Measurements from ENCODE around the gene TBCB. TPM values are rescaled to one million over a fixed set of nuclear protein-coding genes. Genes with fewer than 3 reads are reported as not detected.

The TBCB gene
- total RNA-seq, 4 donors from 2014 or later = 57.2 to 143 (median 104) TPM

DNA sequence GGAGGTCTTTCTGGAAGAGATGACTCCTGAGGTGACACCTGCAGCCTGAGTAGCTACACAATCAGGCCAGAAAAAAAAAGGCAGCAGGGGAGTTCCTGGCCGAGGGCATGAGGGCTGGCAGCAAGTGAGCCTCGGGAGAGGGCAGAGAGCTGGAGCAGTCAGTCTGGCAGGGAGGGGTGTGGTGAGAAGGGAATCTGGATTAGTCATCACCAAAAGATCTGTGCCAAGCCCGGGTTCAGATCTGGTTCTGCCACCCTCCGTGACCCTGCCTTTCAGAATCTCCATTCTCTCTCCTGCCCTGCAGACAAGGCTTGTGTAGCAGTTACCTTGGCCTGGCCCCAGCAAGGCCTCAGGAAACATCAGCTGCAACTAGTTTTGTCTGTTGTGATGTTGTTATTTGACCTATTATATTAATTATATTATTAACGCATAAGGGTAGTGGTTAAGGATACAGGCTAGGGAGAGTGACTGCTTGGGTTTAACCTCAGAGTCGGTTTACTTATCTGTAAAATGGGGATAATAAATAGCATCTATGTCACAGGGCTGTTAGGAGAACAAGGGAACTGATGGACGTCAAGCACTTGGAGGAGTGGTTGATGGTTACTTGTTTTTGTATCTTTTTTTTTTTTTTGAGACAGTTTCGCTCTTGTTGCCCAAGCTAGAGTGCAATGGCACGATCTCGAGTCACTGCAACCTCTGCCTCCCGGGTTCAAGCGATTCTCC, 21.9 kb downstream of the TBCB start:
- Histone ChIP-seq H3K9me3 (no peaks in the 10 kb centered on the region), H3K4me3 (replicated peaks in 1 of 3) (no peak overlapping the region), H3K27ac (peak overlapping the region; percentile 49 to 76 (median 64)), H3K27me3 (no peaks in the 10 kb centered on the region), H3K36me3 (peaks cover 0 to 4% of the 10 kb centered on the region in 2 donors), H3K4me1 (peaks cover 5 to 27% of the 10 kb centered on the region in 2 donors)
- TF ChIP-seq POLR2A (IDR thresholded peaks at IDR 0.05) = no peak
- TF ChIP-seq, protein P1, sequence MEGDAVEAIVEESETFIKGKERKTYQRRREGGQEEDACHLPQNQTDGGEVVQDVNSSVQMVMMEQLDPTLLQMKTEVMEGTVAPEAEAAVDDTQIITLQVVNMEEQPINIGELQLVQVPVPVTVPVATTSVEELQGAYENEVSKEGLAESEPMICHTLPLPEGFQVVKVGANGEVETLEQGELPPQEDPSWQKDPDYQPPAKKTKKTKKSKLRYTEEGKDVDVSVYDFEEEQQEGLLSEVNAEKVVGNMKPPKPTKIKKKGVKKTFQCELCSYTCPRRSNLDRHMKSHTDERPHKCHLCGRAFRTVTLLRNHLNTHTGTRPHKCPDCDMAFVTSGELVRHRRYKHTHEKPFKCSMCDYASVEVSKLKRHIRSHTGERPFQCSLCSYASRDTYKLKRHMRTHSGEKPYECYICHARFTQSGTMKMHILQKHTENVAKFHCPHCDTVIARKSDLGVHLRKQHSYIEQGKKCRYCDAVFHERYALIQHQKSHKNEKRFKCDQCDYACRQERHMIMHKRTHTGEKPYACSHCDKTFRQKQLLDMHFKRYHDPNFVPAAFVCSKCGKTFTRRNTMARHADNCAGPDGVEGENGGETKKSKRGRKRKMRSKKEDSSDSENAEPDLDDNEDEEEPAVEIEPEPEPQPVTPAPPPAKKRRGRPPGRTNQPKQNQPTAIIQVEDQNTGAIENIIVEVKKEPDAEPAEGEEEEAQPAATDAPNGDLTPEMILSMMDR (IDR thresholded peaks at IDR 0.05) = no peak
- WGBS, 2 donors = 59 to 62% methylated on average over 12 of the region's 12 CpGs
- intact Hi-C loops (cut with DNase I) = no loop called here
- DNase-seq = peak; percentile 89 to 90

DNA sequence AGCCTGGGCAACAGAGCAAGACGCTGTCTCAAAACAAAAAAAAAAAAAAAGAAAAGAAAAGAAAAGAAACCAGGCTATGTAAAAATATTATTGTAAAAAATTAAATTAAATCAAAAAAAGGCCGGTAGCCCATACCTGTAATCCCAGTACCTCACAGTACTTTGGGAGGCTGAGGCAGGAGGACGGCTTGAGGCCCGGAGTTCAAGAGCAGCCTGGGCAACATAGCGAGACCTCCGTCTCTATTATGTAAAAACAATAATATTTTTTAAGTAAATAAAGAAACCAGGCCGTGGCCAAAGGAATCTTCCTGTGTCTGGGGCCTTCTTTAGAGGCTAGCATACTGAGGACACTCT, 23.8 kb downstream of the TBCB start:
- Histone ChIP-seq H3K36me3 (peaks cover 12 to 18% of the 10 kb centered on the region in 2 donors), H3K4me3 (replicated peaks in 1 of 3) (peak overlapping the region in 2 of 3 donors; percentile 68 to 85), H3K9me3 (no peaks in the 10 kb centered on the region), H3K27me3 (no peaks in the 10 kb centered on the region), H3K27ac (peak overlapping the region; percentile 91 to 97 (median 96)), H3K4me1 (peaks cover 5 to 26% of the 10 kb centered on the region in 2 donors)
- TF ChIP-seq POLR2A (IDR thresholded peaks at IDR 0.05) = no peak
- TF ChIP-seq, protein P1 (IDR thresholded peaks at IDR 0.05) = no peak
- DNase-seq = no peak
- intact Hi-C loops (cut with DNase I) = no loop called here
- 66 to 68% methylated on average over 7 of the region's 7 CpGs for WGBS, 2 donors

DNA sequence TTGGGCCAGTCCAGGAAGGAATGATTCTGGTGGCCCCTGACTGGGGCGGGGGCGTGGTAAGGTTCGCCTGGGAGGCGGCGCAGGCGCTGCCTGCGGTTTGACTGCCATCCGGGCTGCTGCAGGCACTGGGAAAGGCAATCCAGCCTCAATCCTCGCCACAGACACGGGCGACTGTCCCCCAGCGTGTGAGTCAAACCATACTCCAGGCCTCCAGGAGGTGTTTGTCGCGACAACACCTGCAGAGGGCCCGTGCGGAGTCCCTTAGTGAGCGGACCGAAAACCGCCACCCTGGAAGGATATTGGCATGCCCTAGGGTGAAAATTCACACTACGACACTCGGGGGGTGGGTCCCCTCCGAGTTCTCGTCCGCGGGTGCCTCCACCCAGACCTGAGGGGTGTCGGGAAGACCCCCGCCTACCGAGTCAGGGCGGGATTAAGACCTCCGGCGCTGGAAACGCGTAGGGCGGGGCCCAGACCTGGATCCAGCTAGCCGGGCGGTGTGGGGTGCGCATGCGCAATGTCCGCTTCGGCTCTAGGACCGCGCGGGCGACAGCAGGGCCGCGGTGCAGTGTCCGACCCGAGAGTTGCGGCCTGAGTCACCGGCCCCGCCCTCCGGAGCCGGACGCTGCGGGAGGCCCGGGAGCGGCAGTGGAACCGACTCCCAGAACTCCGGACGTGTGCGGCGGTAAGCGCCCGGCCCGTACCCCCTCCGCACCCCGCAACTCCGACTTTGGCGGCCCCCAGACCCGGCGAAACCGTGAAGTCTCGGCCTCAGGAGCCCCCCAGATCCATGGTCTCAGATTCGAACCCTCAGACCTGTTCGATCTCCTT, 24.4 kb downstream of the TBCB start, which contains the start of gene CAPNS1:
Gene CAPNS1 (plus strand): TSS at position 594 of the 831 bp plus-strand sequence. CDS start 946 bp downstream, outside the sequence.
- Histone ChIP-seq H3K4me1 (peaks cover 5 to 26% of the 10 kb centered on the region in 2 donors), H3K27me3 (no peaks in the 10 kb centered on the region), H3K4me3 (replicated peaks in 1 of 3) (peak within 1 kb of the TSS; percentile 16 to 85 (median 68)), H3K27ac (peak within 1 kb of the TSS; percentile 91 to 97 (median 96)), H3K9me3 (no peaks in the 10 kb centered on the region), H3K36me3 (peaks cover 15 to 23% of the 10 kb centered on the region in 2 donors)
- peak; percentile 98 for DNase-seq
- WGBS, 2 donors = 1 to 2% methylated on average over 25 to 34 of the region's 75 CpGs
- TF ChIP-seq POLR2A (IDR thresholded peaks at IDR 0.05) = peak; percentile 84 to 93
- TF ChIP-seq, protein P1 (IDR thresholded peaks at IDR 0.05) = peak in 4 of 6 experiments; percentile 5 to 35 (median 20)
- intact Hi-C loops (cut with DNase I) = no loop called here

DNA sequence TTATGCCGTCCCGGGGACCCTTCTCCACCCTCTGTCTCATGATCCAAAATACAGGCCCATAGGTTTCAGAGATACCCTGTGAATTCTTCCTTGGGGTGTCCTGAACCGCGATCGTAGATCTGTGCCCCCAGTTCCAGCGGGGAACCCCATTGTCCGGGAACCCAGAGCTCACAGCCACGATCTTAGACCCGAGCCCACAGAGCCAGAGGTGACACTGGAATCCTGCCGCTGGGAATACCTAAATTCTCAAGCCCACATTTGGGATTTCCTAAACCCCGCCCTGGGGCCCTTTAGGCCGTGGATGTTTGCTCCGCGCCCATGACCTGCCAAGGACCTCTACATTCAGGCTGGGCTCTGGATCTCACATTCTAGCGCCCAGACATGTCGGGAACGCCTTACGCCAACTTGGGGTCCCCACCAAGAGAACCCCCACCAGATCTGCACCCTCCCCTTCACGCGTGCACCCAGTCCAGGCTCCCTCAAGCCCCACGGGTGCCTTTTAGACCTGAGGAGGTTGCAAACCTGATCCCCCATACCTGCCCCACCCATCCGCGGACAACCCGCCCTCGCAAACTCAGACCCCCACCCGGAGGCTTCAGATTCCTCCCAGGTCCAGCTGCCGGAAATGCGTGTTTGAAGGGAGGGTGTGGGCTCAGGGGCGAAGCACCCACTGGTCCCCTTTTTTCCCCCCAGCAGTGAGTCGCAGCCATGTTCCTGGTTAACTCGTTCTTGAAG, 25.2 kb downstream of the TBCB start:
- Histone ChIP-seq H3K4me1 (peaks cover 5 to 26% of the 10 kb centered on the region in 2 donors), H3K9me3 (no peaks in the 10 kb centered on the region), H3K36me3 (peaks cover 21 to 26% of the 10 kb centered on the region in 2 donors), H3K27ac (peak overlapping the region; percentile 91 to 97 (median 96)), H3K27me3 (no peaks in the 10 kb centered on the region), H3K4me3 (replicated peaks in 1 of 3) (peak overlapping the region; percentile 16 to 85 (median 68))
- TF ChIP-seq POLR2A (IDR thresholded peaks at IDR 0.05) = no peak
- TF ChIP-seq, protein P1 (IDR thresholded peaks at IDR 0.05) = no peak
- 0 to 1% methylated on average over 26 to 29 of the region's 31 CpGs for WGBS, 2 donors
- peak; percentile 49 to 53 for DNase-seq
- intact Hi-C loops (cut with DNase I) = no loop called here
